Upper lobe of right lung (tissue), 1 donor: ENCODE data around the gene SND1. TPM values are rescaled to one million over a fixed set of nuclear protein-coding genes. Genes with fewer than 3 reads are reported as not detected.

Experiments
- ATAC-seq: fragments of 200-7000 bp; cut with Tn5 transposase; one replicate; pipeline ENCODE4 v1.9.1; 2020; ENCODE audit warnings: mild to moderate bottlenecking, moderate library complexity
- DNase-seq: peaks from one replicate; pipeline ENCODE4 v3.0.0-alpha.2; 2020
- H3K27ac ChIP-seq: fragments of 200-600 bp; one replicate; pipeline ENCODE4 v1.8.0; 2022
- H3K27me3 ChIP-seq: fragments of 200-600 bp; one replicate; pipeline ENCODE4 v1.8.0; 2022; ENCODE audit warnings: mild to moderate bottlenecking
- H3K36me3 ChIP-seq: fragments of 200-600 bp; one replicate; pipeline ENCODE4 v1.8.0; 2022
- H3K4me1 ChIP-seq: fragments of 200-600 bp; one replicate; pipeline ENCODE4 v1.8.0; 2022
- H3K4me3 ChIP-seq: fragments of 200-600 bp; one replicate; pipeline ENCODE4 v1.8.0; 2022; ENCODE audit warnings: mild to moderate bottlenecking
- H3K9me3 ChIP-seq: fragments of 200-600 bp; one replicate; pipeline ENCODE4 v1.8.0; 2022
- intact Hi-C: fragments of 100-400 bp; cut with DNase I; formaldehyde crosslinking; loops from one replicate; pipeline ENCODE4 v1.11.0; 2022
- total RNA-seq: library from RNA; stranded (reverse); fragmentation: NEBNext Ultra II Directional; extraction: Animal tissue kit (Norgen Biotek cat#: 25700); gene quantifications from one replicate; pipeline ENCODE4 v1.2.1, GENCODE V29; 2021
- TF ChIP-seq, protein P1 (sequence below): fragments of 200-600 bp; IDR thresholded peaks from one replicate; pipeline ENCODE4 v1.8.0; 2022; ENCODE audit warnings: antibody characterized with exemption
- donor health status: DM: no; HTN: yes; CAD: no; lungs with severe emphysema.

The SND1 gene
- total RNA-seq, 1 donor from 2014 or later, result 150 TPM

DNA sequence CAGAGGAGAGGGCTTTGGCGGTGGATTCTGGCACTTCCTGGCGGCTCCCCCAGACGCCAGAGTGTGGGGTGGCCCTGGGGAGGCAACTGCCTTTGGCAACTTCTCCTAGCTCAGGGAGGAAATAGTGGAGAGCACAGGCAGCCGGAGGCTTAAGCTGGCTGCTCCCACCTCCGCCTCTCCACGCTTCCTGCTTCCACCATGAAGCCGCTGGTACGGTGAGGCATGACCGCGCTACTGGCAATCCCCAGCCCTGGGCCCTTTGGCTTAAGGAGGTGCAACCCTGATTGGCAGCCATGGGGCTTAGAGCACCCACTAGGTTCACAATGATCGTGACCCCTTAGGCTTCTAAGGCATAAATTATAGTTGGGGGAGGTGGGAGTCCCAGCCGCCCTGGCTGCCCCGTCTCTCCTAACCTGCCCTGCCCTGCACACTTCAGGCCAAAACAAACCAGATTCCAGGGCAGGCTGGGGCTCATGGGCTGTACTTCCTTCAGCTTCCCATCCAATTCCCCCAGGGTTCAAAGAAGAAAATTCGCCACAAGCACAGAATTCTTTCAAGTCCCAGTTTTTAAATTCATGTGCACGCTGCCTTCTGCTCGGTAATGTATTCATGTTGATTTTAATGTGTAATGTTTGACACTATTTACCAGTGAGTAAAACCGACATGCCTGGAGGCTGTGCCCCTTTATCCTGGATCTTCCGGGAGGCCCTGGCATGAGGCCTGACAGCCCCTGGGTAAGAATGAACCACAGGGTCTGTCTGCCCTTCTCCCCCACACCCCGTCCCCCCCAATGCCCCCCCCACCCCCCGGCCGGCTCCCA lies 469.9 kb downstream of the SND1 start:
- H3K4me1 ChIP-seq, result no peaks in the 10 kb centered on the region
- peak; percentile 80 for ATAC-seq
- TF ChIP-seq, protein P1, sequence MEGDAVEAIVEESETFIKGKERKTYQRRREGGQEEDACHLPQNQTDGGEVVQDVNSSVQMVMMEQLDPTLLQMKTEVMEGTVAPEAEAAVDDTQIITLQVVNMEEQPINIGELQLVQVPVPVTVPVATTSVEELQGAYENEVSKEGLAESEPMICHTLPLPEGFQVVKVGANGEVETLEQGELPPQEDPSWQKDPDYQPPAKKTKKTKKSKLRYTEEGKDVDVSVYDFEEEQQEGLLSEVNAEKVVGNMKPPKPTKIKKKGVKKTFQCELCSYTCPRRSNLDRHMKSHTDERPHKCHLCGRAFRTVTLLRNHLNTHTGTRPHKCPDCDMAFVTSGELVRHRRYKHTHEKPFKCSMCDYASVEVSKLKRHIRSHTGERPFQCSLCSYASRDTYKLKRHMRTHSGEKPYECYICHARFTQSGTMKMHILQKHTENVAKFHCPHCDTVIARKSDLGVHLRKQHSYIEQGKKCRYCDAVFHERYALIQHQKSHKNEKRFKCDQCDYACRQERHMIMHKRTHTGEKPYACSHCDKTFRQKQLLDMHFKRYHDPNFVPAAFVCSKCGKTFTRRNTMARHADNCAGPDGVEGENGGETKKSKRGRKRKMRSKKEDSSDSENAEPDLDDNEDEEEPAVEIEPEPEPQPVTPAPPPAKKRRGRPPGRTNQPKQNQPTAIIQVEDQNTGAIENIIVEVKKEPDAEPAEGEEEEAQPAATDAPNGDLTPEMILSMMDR, result no peak
- intact Hi-C loops, result no loop called here
- no peak for DNase-seq
- no peak overlapping the region for H3K4me3 ChIP-seq
- no peaks in the 10 kb centered on the region for H3K27me3 ChIP-seq
- H3K9me3 ChIP-seq, result no peaks in the 10 kb centered on the region
- H3K27ac ChIP-seq, result no peak overlapping the region
- H3K36me3 ChIP-seq, result no peaks in the 10 kb centered on the region

DNA sequence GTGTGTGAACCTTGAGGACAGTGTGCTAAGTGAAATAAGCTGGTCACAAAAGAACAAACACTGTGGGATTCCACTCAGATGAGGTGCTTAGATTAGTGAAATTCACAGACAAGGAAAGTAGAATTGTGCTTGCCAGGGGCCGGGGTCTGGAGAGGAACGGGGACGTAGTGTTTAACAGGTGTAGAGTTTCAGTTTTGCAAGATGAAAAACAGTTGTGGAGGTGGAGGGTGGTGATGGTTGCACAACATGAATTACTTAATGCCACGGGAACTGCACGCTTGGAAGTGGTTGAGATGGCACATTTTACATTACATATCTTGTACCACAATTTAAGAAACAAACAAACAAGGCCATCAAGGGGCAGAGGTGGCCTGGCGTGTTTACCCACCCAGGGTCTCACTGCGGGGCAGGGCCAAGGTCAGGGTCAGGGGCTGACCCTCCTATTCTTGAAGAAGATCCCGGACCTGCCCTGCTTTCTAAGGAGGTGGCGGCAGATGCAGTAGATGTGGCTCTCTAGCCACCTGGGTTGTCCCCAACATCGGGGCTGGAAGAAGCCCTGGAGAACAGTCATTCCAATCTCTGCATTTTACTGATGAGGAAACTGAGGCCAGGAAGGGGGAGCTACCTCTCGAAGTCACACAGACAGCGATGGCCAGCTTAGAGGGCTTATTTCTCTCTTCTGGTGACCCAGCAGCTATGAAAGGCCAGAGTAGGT lies 470.7 kb downstream of the SND1 start:
- no peak for DNase-seq
- intact Hi-C loops, result no loop called here
- no peak overlapping the region for H3K4me3 ChIP-seq

DNA sequence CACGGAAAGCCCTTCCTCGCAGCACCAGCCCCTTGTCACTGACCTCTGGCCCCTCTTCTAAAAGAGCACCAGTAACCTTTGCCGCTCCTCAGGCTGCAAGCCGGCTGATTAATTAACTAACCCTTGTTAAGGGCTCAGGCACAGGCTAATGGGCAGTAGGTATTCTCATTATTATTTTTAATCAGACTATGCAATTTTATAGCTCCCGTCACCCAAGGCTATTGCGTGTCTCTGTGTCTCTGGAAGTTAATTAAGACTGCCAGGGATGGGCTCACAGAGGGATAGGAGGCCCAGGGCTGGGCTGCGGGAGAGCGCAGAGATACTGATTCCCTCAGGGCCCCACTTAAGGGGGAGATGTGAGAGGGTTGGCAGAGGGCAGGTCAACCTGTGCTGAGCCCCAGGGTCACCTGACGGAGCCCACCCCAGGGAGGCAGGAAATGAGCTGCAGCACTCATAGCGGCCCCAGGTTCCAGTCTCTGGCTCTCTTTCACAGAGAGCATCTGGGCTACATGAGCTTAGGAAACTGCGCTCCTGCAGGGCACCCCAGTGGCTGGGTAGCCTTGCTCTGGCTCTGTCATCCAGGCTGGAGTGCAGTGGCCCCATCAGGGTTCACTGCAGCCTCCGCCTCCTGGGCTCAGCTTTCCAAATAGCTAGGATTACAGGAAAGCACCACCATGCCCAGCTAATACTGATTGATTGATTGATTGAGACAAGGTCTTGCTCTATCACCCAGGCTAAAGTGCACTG lies 471.5 kb downstream of the SND1 start:
- no peaks in the 10 kb centered on the region for H3K9me3 ChIP-seq
- H3K4me1 ChIP-seq, result no peaks in the 10 kb centered on the region
- H3K27me3 ChIP-seq, result no peaks in the 10 kb centered on the region
- TF ChIP-seq, protein P1, result no peak
- no peak overlapping the region for H3K4me3 ChIP-seq
- intact Hi-C loops, result no loop called here
- DNase-seq, result no peak
- no peak for ATAC-seq
- no peak overlapping the region for H3K27ac ChIP-seq
- no peaks in the 10 kb centered on the region for H3K36me3 ChIP-seq

More for the DNA sequence above, 470.7 kb downstream of the SND1 start:
- H3K27me3 ChIP-seq, result no peaks in the 10 kb centered on the region
- no peaks in the 10 kb centered on the region for H3K9me3 ChIP-seq
- H3K27ac ChIP-seq, result no peak overlapping the region
- no peaks in the 10 kb centered on the region for H3K36me3 ChIP-seq
- TF ChIP-seq, protein P1, result no peak
- ATAC-seq, result peak; percentile 54
- H3K4me1 ChIP-seq, result no peaks in the 10 kb centered on the region

DNA sequence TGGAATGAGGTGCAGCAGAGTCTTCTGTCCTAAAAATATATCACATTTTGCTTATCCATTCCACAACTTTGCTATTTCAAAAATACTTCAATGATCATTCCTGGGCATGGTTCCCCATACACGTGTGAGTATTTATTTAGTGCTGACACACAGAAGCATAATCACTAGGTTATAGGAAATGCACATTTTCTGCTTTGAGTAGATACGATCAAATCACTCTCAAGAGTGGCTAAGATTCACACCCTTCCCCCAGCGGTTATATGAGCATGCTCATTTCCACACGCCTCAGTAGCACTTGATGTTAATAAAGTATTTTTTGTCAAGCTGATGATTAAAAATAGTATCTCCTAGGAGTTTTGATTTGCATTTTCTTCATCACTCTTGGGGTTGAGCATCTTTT lies 472.8 kb downstream of the SND1 start:
- DNase-seq (no peak), ATAC-seq (no peak)
- TF ChIP-seq, protein P1, result no peak
- Histone ChIP-seq H3K27ac (no peak overlapping the region), H3K4me1 (no peaks in the 10 kb centered on the region), H3K27me3 (peaks cover 4% of the 10 kb centered on the region), H3K9me3 (no peaks in the 10 kb centered on the region), H3K36me3 (no peaks in the 10 kb centered on the region), H3K4me3 (no peak overlapping the region)
- intact Hi-C loops, result no loop called here

DNA sequence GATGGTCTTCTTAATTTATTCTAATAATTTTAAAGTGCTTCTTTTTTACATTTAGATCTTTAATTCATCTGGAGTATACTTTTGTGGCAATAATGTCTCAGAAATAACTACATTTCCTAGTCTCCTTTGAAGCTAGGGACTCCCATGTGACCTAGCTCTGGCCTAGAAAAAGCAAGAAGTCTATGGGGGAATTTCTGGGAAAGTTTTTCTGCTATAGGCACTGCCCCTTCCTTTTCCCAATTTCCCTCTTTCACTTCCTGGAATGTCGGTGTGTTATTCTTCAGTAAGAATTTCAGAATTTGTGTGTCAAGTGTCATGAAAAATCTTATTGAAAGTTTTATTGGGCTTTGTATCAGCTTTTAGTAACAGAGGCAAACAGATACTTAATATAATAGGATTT lies 473.8 kb downstream of the SND1 start:
- H3K4me1 ChIP-seq, result no peaks in the 10 kb centered on the region
- H3K27ac ChIP-seq, result no peak overlapping the region
- intact Hi-C loops, result no loop called here
- TF ChIP-seq, protein P1, result no peak
- ATAC-seq (no peak), DNase-seq (no peak)
- no peaks in the 10 kb centered on the region for H3K36me3 ChIP-seq
- H3K27me3 ChIP-seq, result peaks cover 10% of the 10 kb centered on the region
- H3K4me3 ChIP-seq, result no peak overlapping the region
- H3K9me3 ChIP-seq, result no peaks in the 10 kb centered on the region
